ENCODE results near the gene CUBN. TPM values are rescaled to one million over a fixed set of nuclear protein-coding genes. Genes with fewer than 3 reads are reported as not detected.

Gene CUBN
- total and polyA plus RNA-seq, 2 of the 13 experiments (the other 11 are each of a cell fraction or from before 2014, with no cell fraction given), result 0.27 to 0.32 TPM

DNA sequence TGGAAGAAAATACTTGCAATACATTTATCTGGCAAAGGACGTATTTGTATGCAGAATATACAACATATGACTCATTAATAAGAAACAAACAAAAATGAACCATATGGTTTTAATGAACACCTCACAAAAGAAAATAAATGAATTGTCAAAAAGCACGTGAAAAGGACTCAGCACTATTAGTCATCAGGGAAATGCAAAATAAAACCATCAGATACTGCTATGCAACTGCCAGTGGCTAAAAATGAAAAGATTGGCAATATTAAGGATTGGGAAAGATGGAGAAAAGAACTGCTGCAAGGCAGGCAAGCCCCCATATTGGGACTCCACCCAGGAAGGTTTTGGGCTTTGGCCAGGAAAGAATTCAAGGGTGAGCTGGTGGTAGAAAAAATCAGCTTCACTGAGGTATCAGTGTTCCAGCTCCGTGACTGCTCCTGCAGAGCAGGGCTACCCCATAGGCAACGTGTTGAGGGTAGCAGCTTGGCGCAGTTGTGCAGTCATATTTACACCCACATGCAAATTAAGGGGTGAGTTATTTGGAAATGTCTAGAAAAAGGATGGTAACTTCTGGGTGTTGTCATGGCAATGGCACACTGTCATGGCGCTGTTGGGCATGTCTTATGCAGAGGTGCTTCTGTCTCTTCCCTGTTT is 72.7 kb downstream of the CUBN start (continued):
- TF ChIP-seq, protein P1, sequence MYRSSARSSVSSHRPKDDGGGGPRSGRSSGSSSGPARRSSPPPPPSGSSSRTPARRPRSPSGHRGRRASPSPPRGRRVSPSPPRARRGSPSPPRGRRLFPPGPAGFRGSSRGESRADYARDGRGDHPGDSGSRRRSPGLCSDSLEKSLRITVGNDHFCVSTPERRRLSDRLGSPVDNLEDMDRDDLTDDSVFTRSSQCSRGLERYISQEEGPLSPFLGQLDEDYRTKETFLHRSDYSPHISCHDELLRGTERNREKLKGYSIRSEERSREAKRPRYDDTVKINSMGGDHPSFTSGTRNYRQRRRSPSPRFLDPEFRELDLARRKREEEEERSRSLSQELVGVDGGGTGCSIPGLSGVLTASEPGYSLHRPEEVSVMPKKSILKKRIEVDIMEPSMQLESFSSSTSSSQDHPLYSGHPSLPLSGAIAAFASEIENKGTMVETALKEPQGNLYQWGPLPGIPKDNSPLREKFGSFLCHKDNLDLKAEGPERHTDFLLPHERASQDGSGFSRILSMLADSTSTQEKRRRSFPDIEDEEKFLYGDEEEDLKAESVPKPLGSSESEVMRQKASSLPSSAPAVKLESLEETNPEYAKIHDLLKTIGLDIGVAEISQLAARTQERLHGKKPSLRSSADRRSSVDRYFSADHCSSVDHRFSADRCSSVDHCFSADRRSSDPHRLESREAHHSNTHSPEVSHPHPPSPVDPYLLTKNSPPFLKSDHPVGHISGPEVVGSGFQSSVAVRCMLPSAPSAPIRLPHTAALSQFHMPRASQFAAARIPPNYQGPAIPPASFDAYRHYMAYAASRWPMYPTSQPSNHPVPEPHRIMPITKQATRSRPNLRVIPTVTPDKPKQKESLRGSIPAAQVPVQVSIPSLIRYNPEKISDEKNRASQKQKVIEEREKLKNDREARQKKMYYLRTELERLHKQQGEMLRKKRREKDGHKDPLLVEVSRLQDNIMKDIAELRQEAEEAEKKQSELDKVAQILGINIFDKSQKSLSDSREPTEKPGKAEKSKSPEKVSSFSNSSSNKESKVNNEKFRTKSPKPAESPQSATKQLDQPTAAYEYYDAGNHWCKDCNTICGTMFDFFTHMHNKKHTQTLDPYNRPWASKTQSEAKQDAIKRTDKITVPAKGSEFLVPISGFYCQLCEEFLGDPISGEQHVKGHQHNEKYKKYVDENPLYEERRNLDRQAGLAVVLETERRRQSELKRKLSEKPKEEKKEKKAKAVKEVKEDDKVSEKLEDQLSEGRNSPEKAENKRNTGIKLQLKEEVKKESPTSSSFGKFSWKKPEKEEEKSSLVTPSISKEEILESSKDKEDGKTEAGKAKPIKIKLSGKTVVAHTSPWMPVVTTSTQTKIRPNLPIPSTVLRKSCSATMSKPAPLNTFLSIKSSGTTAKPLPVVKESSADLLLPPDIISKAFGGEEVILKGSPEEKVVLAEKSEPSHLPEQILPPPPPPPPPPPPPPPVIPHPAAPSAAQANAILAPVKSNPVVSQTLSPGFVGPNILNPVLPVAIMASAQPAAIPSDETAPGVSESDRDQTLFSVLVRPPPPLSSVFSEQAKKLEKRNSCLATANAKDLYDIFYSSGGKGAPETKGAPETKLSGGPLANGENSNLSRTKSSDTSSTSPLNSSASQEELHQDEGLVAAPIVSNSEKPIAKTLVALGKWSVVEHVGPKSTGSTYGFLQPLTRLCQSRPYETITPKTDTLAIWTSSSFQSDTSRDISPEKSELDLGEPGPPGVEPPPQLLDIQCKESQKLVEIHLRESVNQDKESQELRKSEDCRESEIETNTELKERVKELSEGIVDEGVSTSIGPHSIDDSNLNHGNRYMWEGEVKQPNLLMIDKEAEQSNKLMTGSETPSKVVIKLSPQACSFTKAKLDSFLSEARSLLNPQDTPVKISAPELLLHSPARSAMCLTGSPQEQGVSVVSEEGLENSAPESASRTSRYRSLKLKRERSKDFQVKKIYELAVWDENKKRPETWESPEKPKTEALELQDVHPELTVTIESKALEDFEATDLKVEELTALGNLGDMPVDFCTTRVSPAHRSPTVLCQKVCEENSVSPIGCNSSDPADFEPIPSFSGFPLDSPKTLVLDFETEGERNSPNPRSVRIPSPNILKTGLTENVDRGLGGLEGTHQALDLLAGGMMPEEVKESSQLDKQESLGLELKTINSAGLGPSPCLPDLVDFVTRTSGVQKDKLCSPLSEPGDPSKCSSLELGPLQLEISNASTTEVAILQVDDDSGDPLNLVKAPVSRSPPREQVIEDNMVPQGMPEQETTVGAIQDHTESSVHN (CRISPR knock-in tag; IDR thresholded peaks at IDR 0.05), result no peak
- no peak for TF ChIP-seq ZNF703 (CRISPR knock-in tag; IDR thresholded peaks at IDR 0.05; ENCODE audit: borderline replicate concordance)

DNA sequence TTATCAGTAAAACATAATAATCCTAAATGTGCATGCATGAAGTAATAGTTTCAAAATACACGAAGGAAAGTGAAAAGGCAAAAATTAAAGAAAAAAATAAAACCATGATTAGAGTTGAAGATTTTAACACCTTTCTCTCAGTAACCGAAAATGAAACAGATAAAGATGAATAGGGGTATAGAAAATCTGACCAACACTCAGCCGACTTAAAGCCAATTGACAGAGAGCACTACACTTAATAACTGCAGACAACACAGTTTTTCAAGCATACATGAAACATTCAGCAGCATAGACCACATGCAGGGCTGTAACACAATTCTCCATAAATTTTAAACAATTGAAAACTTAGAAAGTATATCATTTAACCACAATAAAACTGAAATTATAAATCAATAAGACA is 76.1 kb downstream of the CUBN start:
- Histone ChIP-seq H4K20me1 (ENCODE audit: insufficient read depth, low read length) (no peaks in the 10 kb centered on the region), H3K9me3 (ENCODE audit: low read length) (no peaks in the 10 kb centered on the region), H3K4me3 (replicated peaks in 1 of 3; ENCODE audit: insufficient read depth in 1 of 3, low read depth in 2 of 3, low read length in 3 of 3) (no peak overlapping the region), H3K27ac (ENCODE audit: extremely low read length, insufficient read depth, low read length) (no peak overlapping the region), H3K9ac (ENCODE audit: insufficient read depth, low read depth, low read length) (no peak overlapping the region), H3K36me3 (replicated peaks in 1 of 2; ENCODE audit: control insufficient read depth in 1 of 2, insufficient read depth in 2 of 2, low read length in 2 of 2) (no peaks in the 10 kb centered on the region), H3K27me3 (ENCODE audit: control insufficient read depth in 1 of 2, insufficient read depth in 2 of 2, low read length in 2 of 2) (no peaks in the 10 kb centered on the region), H2AFZ (ENCODE audit: low read length) (no peak overlapping the region), H3K4me1 (ENCODE audit: insufficient read depth, low read length) (no peaks in the 10 kb centered on the region), H3K4me2 (ENCODE audit: low read depth, low read length) (no peak overlapping the region), H3K79me2 (ENCODE audit: insufficient read depth, low read length) (no peaks in the 10 kb centered on the region)
- CTCF ChIA-PET (ENCODE audit: low intra/inter-chr PET ratio, low total read pairs), result no interaction called here
- POLR2A ChIA-PET, result no interaction called here
- DNase-seq (ENCODE audit: low spot score) (no peak), FAIRE-seq (no peak), ATAC-seq (no peak)
- no TSS peak for BruUV-seq (replicated peaks)
- in situ Hi-C loops (cut with HindIII; ENCODE audit: extremely low pct_ligation_motif_present, low pct_unique_long_range_greater_than_20kb), result no loop called here
- intact Hi-C loops (cut with micrococcal nuclease; ENCODE audit: unreplicated experiment), result no loop called here
- 47% methylated on average over 3 of the region's 3 CpGs for WGBS (ENCODE audit: low lambda C conversion rate)
- no peak for TF ChIP-seq ZNF780A (CRISPR knock-in tag; IDR thresholded peaks at IDR 0.05)
- no peak for TF ChIP-seq BHLHE40 (IDR thresholded peaks at IDR 0.05; ENCODE audit: low read length)
- no peak for TF ChIP-seq HHEX (CRISPR knock-in tag; IDR thresholded peaks at IDR 0.05)
- TF ChIP-seq, protein P2, sequence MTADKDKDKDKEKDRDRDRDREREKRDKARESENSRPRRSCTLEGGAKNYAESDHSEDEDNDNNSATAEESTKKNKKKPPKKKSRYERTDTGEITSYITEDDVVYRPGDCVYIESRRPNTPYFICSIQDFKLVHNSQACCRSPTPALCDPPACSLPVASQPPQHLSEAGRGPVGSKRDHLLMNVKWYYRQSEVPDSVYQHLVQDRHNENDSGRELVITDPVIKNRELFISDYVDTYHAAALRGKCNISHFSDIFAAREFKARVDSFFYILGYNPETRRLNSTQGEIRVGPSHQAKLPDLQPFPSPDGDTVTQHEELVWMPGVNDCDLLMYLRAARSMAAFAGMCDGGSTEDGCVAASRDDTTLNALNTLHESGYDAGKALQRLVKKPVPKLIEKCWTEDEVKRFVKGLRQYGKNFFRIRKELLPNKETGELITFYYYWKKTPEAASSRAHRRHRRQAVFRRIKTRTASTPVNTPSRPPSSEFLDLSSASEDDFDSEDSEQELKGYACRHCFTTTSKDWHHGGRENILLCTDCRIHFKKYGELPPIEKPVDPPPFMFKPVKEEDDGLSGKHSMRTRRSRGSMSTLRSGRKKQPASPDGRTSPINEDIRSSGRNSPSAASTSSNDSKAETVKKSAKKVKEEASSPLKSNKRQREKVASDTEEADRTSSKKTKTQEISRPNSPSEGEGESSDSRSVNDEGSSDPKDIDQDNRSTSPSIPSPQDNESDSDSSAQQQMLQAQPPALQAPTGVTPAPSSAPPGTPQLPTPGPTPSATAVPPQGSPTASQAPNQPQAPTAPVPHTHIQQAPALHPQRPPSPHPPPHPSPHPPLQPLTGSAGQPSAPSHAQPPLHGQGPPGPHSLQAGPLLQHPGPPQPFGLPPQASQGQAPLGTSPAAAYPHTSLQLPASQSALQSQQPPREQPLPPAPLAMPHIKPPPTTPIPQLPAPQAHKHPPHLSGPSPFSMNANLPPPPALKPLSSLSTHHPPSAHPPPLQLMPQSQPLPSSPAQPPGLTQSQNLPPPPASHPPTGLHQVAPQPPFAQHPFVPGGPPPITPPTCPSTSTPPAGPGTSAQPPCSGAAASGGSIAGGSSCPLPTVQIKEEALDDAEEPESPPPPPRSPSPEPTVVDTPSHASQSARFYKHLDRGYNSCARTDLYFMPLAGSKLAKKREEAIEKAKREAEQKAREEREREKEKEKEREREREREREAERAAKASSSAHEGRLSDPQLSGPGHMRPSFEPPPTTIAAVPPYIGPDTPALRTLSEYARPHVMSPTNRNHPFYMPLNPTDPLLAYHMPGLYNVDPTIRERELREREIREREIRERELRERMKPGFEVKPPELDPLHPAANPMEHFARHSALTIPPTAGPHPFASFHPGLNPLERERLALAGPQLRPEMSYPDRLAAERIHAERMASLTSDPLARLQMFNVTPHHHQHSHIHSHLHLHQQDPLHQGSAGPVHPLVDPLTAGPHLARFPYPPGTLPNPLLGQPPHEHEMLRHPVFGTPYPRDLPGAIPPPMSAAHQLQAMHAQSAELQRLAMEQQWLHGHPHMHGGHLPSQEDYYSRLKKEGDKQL (CRISPR knock-in tag; IDR thresholded peaks at IDR 0.05; ENCODE audit: low read depth), result no peak
- TF ChIP-seq ZNF33A (CRISPR knock-in tag; IDR thresholded peaks at IDR 0.05; ENCODE audit: borderline replicate concordance), result no peak
- no peak for TF ChIP-seq NFE2L1 (CRISPR knock-in tag; IDR thresholded peaks at IDR 0.05; ENCODE audit: borderline replicate concordance)
- no peak for TF ChIP-seq ZNF777 (CRISPR knock-in tag; IDR thresholded peaks at IDR 0.05)
